ENCODE measurements around the gene MRGPRF.

- TF ChIP-seq POLR2AphosphoS2 (conservative IDR thresholded peaks at IDR 0.05; ENCODE audit: low read length) (no peak), CHD4 (IDR thresholded peaks at IDR 0.05; ENCODE audit: borderline replicate concordance) (no peak), ZC3H11A (IDR thresholded peaks at IDR 0.05) (no peak), MAZ (IDR thresholded peaks at IDR 0.05; ENCODE audit: borderline replicate concordance, low read depth, low read length) (no peak), RAD21 (conservative IDR thresholded peaks at IDR 0.05 in 1 of 2, IDR thresholded peaks at IDR 0.05 in 1 of 2) (no peak), POLR2A (IDR thresholded peaks at IDR 0.05; ENCODE audit: low read length) (no peak), REST (IDR thresholded peaks at IDR 0.05) (no peak), CBX2 (IDR thresholded peaks at IDR 0.05; ENCODE audit: borderline replicate concordance, low read depth) (no peak), ELK1 (IDR thresholded peaks at IDR 0.05; ENCODE audit: low read depth, low read length) (no peak), EP300 (IDR thresholded peaks at IDR 0.05) (no peak), PHF8 (IDR thresholded peaks at IDR 0.05; ENCODE audit: borderline replicate concordance, low read depth) (no peak)
- TF ChIP-seq, protein P1, sequence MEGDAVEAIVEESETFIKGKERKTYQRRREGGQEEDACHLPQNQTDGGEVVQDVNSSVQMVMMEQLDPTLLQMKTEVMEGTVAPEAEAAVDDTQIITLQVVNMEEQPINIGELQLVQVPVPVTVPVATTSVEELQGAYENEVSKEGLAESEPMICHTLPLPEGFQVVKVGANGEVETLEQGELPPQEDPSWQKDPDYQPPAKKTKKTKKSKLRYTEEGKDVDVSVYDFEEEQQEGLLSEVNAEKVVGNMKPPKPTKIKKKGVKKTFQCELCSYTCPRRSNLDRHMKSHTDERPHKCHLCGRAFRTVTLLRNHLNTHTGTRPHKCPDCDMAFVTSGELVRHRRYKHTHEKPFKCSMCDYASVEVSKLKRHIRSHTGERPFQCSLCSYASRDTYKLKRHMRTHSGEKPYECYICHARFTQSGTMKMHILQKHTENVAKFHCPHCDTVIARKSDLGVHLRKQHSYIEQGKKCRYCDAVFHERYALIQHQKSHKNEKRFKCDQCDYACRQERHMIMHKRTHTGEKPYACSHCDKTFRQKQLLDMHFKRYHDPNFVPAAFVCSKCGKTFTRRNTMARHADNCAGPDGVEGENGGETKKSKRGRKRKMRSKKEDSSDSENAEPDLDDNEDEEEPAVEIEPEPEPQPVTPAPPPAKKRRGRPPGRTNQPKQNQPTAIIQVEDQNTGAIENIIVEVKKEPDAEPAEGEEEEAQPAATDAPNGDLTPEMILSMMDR (IDR thresholded peaks at IDR 0.05) = no peak
Observed at GRCh38 chr11:68997124-68997994, 15.7 kb downstream of the MRGPRF start.
